SK-N-SH (cell line): ENCODE data around the gene PTK6.
A peak's percentile ranks its signal among the peaks of the same experiment; 100 is the strongest.

ENCODE experiments used
- TAF1 ChIP-seq: IDR thresholded peaks from 2 replicates; pipeline ENCODE4 v1.6.1; 2012; ENCODE audit warnings: low read depth, mild to moderate bottlenecking, low read length, moderate library complexity, borderline replicate concordance
- YY1 ChIP-seq: IDR thresholded peaks from 2 replicates; pipeline ENCODE4 v1.4.0; 2012; ENCODE audit warnings: low read depth, mild to moderate bottlenecking
- TF ChIP-seq, protein P1 (sequence below): fragments of 150-350 bp; IDR thresholded peaks from 2 replicates; pipeline ENCODE4 v1.6.1; 2017; ENCODE audit warnings: antibody characterized with exemption, low read length, low read depth, borderline replicate concordance

DNA sequence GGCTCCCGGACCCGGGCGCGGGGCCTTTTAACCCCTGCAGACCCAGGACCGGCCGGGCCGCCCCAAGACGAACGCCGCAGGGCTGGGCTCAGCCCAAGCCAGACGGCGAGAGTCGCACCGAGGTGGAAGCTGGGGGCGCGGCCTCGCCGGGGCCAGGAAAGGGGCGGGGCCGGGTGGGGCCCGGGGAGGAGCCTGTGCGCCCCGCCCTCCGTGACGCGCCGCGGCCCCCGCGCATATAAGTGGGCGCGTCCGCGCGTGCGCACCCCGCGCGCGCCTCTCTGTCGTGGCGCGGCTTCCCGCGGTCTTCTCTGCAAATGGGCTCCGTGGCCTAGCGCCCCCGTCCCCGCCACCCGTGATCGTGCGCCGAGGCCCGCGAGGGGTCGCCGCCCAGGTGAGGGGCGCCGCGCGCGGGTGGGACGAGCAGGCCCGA, 16.7 kb downstream of the PTK6 start, which contains the start of gene PPDPF:
- TF ChIP-seq, protein P1, sequence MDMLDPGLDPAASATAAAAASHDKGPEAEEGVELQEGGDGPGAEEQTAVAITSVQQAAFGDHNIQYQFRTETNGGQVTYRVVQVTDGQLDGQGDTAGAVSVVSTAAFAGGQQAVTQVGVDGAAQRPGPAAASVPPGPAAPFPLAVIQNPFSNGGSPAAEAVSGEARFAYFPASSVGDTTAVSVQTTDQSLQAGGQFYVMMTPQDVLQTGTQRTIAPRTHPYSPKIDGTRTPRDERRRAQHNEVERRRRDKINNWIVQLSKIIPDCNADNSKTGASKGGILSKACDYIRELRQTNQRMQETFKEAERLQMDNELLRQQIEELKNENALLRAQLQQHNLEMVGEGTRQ = no peak
- TF ChIP-seq TAF1 (peak; percentile 78; the same call in 1 of the 2 replicates), YY1 (no peak)
